T1000 (cell line): ENCODE data around the gene VASH1.
A peak's percentile ranks its signal among the peaks of the same experiment; 100 is the strongest.
"Not testable (repeated sequence)": the region's sequence is repeated elsewhere in the genome, so short reads cannot be mapped to it uniquely, and the experiment has no call there.

Source experiments
- DNase-seq: peaks from one replicate; lab custom pipeline; 2025; ENCODE audit warnings: mixed read lengths; lab: John Stamatoyannopoulos, UW

Gene VASH1

GRCh38 chr14:76761136-76761959 lies at the start of gene VASH1:
TSS of gene VASH1 (plus strand) at chr14:76761468. CDS start at chr14:76762822, 1,354 bp downstream.
- peak; percentile 73 for DNase-seq

GRCh38 chr14:76713121-76713520 lies 48.1 kb upstream of the VASH1 start:
- no peak for DNase-seq

GRCh38 chr14:76714470-76714869 lies 46.8 kb upstream of the VASH1 start:
- no peak for DNase-seq

GRCh38 chr14:76715101-76715500 lies 46.2 kb upstream of the VASH1 start:
- no peak for DNase-seq

- DNase-seq: no peak
Observed at GRCh38 chr14:76715511-76716081, 45.7 kb upstream of the VASH1 start.

- no peak for DNase-seq
Observed at GRCh38 chr14:76716285-76716684, 45.0 kb upstream of the VASH1 start.

- DNase-seq: no peak
Observed at GRCh38 chr14:76717508-76718290, 43.6 kb upstream of the VASH1 start.

GRCh38 chr14:76718306-76719040 lies 42.8 kb upstream of the VASH1 start:
- no peak for DNase-seq

- DNase-seq: no peak
Observed at GRCh38 chr14:76719666-76720065, 41.6 kb upstream of the VASH1 start.

- DNase-seq: no peak
Observed at GRCh38 chr14:76720382-76720813, 40.9 kb upstream of the VASH1 start.

- DNase-seq: not testable (repeated sequence)
Observed at GRCh38 chr14:76721506-76721905, 39.8 kb upstream of the VASH1 start.

GRCh38 chr14:76724651-76725550 lies 36.4 kb upstream of the VASH1 start:
- no peak for DNase-seq

GRCh38 chr14:76726551-76726970 lies 34.7 kb upstream of the VASH1 start:
- DNase-seq: no peak

- DNase-seq: no peak
Observed at GRCh38 chr14:76727384-76727783, 33.9 kb upstream of the VASH1 start.

GRCh38 chr14:76727901-76728300 lies 33.4 kb upstream of the VASH1 start:
- DNase-seq: no peak

GRCh38 chr14:76729258-76729657 lies 32.0 kb upstream of the VASH1 start:
- DNase-seq: no peak

GRCh38 chr14:76729953-76730505 lies 31.2 kb upstream of the VASH1 start:
- DNase-seq: no peak

- not testable (repeated sequence) for DNase-seq
Observed at GRCh38 chr14:76734501-76734900, 26.8 kb upstream of the VASH1 start.

- DNase-seq: no peak
Observed at GRCh38 chr14:76736514-76736913, 24.8 kb upstream of the VASH1 start.

- no peak for DNase-seq
Observed at GRCh38 chr14:76741074-76741473, 20.2 kb upstream of the VASH1 start.

- DNase-seq: no peak
Observed at GRCh38 chr14:76742185-76742584, 19.1 kb upstream of the VASH1 start.
